Gastrocnemius medialis (tissue), 4 donors: Measurements from ENCODE around the gene SMIM23. TPM values are rescaled to one million over a fixed set of nuclear protein-coding genes. Genes with fewer than 3 reads are reported as not detected.

Source experiments
- ATAC-seq, 2 donors: fragments of 150-250 bp; one replicate each; pipeline ENCODE4 v1.9.1; 2016
- DNase-seq, 2 donors: peaks; one replicate each; pipeline ENCODE4 v3.0.0-alpha.2; 2019
- H3K27ac ChIP-seq, 4 donors: fragments of 200-600 bp; sonication (generic); 1 replicate in 1 of 4; 2 replicates in 3 of 4; pipeline ENCODE4 v1.5.1; 2016 to 2018; ENCODE audit warnings: mild to moderate bottlenecking in 2 of 4, moderate library complexity in 1 of 4
- H3K27me3 ChIP-seq, 3 donors: fragments of 200-600 bp; sonication (generic) in 2 of 3; 1 replicate in 1 of 3; 2 replicates in 2 of 3; pipeline versions ENCODE4 v1.5.1 to v1.6.0; 2016 to 2019; ENCODE audit warnings: mild to moderate bottlenecking in 1 of 3, moderate library complexity in 1 of 3
- H3K36me3 ChIP-seq, 2 donors: fragments of 200-600 bp; sonication (generic) in 1 of 2; one replicate each; pipeline ENCODE4 v1.5.1; 2017 to 2018
- H3K4me1 ChIP-seq, 2 donors: fragments of 200-600 bp; sonication (generic) in 1 of 2; one replicate each; pipeline ENCODE4 v1.5.1; 2016 to 2017; ENCODE audit warnings: mild to moderate bottlenecking in 2 of 2
- H3K4me3 ChIP-seq, 4 donors: fragments of 200-600 bp; sonication (generic) in 3 of 4; 1 replicate in 1 of 4; 2 replicates in 3 of 4; pipeline ENCODE4 v1.5.1; 2016 to 2019; ENCODE audit warnings: mild to moderate bottlenecking in 2 of 4
- H3K9me3 ChIP-seq, 3 donors: fragments of 200-600 bp; sonication (generic) in 2 of 3; 1 replicate in 1 of 3; 2 replicates in 2 of 3; pipeline ENCODE4 v1.5.1; 2016 to 2019
- POLR2A ChIP-seq, 2 donors: fragments of 450-650 bp; IDR thresholded peaks; one replicate each; pipeline ENCODE4 v1.6.1; 2017; ENCODE audit warnings: antibody characterized with exemption in 2 of 2, mild to moderate bottlenecking in 2 of 2, moderate library complexity in 2 of 2
- in situ Hi-C, 4 donors: fragments of 200-750 bp; cut with MboI; loops; one replicate each; pipeline versions ENCODE4 v1.15.0 to v1.8.0; 2017; ENCODE audit warnings: low sequenced_read_pairs in 4 of 4
- intact Hi-C: fragments of 100-400 bp; cut with DNase I; formaldehyde crosslinking; loops from one replicate; pipeline ENCODE4 v1.15.1; 2023; ENCODE audit warnings: low total_unique reads
- total RNA-seq, 4 donors: library from RNA; depleted of rRNA; stranded (reverse); fragments of >200 nt; gene quantifications; one replicate each; pipeline versions ENCODE4 v1.1.0 to v1.2.3, GENCODE V29; 2016
- TF ChIP-seq, protein P1 (sequence below), 5 experiments: fragments of 450-650 bp in 3 of 5; fragments of 200-600 bp in 2 of 5; sonication (generic) in 2 of 5; IDR thresholded peaks in 4 of 5; conservative IDR thresholded peaks in 1 of 5; 1 replicate in 4 of 5; 2 replicates in 1 of 5; pipeline ENCODE4 v1.5.1; 2016 to 2019; ENCODE audit warnings: antibody characterized with exemption in 5 of 5, mild to moderate bottlenecking in 3 of 5, moderate library complexity in 3 of 5

The SMIM23 gene
- total RNA-seq, 4 donors from 2014 or later, result not detected

DNA sequence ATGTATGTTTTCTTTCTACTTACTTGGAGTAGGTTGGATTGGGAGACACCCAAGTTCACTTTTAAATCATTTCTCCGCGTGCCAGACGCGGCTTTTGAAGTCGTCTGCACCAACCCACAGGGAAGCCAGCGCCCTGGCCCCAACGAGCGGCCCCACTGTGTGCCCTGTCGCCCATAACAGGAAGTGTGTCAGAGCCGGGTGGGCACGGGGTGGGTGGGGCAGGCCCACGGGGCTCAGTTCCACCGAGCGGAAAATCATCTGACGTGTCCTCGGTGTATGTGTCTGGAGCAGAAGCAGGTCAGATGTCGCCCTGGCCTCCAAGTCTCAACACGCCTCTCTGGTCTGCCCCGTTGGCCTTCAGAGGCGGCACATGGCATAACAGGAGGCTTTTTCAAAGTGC is 22.7 kb upstream of the SMIM23 start:
- intact Hi-C loops (no loop called here), in situ Hi-C loops (no loop called here)
- TF ChIP-seq, protein P1, sequence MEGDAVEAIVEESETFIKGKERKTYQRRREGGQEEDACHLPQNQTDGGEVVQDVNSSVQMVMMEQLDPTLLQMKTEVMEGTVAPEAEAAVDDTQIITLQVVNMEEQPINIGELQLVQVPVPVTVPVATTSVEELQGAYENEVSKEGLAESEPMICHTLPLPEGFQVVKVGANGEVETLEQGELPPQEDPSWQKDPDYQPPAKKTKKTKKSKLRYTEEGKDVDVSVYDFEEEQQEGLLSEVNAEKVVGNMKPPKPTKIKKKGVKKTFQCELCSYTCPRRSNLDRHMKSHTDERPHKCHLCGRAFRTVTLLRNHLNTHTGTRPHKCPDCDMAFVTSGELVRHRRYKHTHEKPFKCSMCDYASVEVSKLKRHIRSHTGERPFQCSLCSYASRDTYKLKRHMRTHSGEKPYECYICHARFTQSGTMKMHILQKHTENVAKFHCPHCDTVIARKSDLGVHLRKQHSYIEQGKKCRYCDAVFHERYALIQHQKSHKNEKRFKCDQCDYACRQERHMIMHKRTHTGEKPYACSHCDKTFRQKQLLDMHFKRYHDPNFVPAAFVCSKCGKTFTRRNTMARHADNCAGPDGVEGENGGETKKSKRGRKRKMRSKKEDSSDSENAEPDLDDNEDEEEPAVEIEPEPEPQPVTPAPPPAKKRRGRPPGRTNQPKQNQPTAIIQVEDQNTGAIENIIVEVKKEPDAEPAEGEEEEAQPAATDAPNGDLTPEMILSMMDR (IDR thresholded peaks at IDR 0.05 in 4 of 5, conservative IDR thresholded peaks at IDR 0.05 in 1 of 5), result no peak
- no peak for TF ChIP-seq POLR2A (IDR thresholded peaks at IDR 0.05)
- H3K4me1 ChIP-seq, result no peaks in the 10 kb centered on the region
- H3K27ac ChIP-seq, result no peak overlapping the region
- peaks cover 0 to 2% (median 0%) of the 10 kb centered on the region in 3 donors for H3K27me3 ChIP-seq
- no peak for ATAC-seq
- peaks cover 0 to 2% (median 2%) of the 10 kb centered on the region in 3 donors for H3K9me3 ChIP-seq
- no peak for DNase-seq
- no peaks in the 10 kb centered on the region for H3K36me3 ChIP-seq
- no peak overlapping the region for H3K4me3 ChIP-seq

DNA sequence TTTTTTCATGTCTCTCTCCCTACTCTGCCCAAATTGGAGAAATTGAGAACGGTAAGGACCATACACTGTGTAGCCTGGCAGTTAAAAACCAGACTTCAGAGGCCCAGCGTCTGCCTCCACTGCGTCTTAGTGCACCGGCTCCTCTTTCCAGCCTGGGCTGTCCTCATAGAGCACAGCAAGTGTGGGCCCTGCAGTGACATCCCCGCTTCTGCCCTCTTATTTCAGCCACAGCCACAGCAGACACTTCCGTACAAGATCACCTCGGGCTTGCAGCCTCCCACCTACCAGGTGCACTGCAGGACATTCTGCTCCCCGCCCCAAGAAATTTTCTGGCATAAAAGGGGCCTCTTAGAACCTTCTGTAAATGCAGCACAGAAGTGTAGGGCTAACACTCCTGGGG is 21.4 kb upstream of the SMIM23 start:
- intact Hi-C loops, result no loop called here
- in situ Hi-C loops, result no loop called here
- no peak overlapping the region for H3K4me3 ChIP-seq
- H3K36me3 ChIP-seq, result no peaks in the 10 kb centered on the region
- no peak overlapping the region for H3K27ac ChIP-seq
- ATAC-seq, result no peak
- no peaks in the 10 kb centered on the region for H3K4me1 ChIP-seq
- H3K9me3 ChIP-seq, result peaks cover 0 to 4% (median 2%) of the 10 kb centered on the region in 3 donors
- TF ChIP-seq POLR2A (IDR thresholded peaks at IDR 0.05), result no peak
- TF ChIP-seq, protein P1 (IDR thresholded peaks at IDR 0.05 in 4 of 5, conservative IDR thresholded peaks at IDR 0.05 in 1 of 5), result no peak
- no peak for DNase-seq
- H3K27me3 ChIP-seq, result peaks cover 0 to 2% (median 0%) of the 10 kb centered on the region in 3 donors

DNA sequence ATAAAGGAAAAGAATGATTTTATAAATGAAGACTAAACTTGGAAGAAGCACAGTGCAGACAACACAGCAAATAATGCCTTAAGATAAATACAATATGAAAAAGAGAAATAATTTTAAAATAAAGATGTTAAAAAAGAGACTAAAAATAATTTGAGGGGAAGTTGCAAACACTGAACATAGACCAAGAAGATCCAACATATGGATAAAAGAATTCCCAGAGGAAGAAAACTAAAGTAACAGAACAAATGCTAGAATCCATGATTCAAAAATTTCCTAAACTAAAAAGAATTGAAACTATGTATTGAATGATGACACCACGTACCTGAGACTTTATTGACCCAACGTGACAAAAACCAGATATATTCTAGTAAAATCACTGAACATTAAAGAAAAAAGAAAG is 18.7 kb upstream of the SMIM23 start:
- Histone ChIP-seq H3K27ac (no peak overlapping the region), H3K4me1 (no peaks in the 10 kb centered on the region), H3K27me3 (peaks cover 0 to 2% (median 0%) of the 10 kb centered on the region in 3 donors), H3K9me3 (peaks cover 0 to 4% (median 2%) of the 10 kb centered on the region in 3 donors), H3K4me3 (no peak overlapping the region), H3K36me3 (no peaks in the 10 kb centered on the region)
- DNase-seq (no peak), ATAC-seq (no peak)
- intact Hi-C loops (no loop called here), in situ Hi-C loops (no loop called here)
- no peak for TF ChIP-seq POLR2A (IDR thresholded peaks at IDR 0.05)
- TF ChIP-seq, protein P1 (IDR thresholded peaks at IDR 0.05 in 4 of 5, conservative IDR thresholded peaks at IDR 0.05 in 1 of 5), result no peak

DNA sequence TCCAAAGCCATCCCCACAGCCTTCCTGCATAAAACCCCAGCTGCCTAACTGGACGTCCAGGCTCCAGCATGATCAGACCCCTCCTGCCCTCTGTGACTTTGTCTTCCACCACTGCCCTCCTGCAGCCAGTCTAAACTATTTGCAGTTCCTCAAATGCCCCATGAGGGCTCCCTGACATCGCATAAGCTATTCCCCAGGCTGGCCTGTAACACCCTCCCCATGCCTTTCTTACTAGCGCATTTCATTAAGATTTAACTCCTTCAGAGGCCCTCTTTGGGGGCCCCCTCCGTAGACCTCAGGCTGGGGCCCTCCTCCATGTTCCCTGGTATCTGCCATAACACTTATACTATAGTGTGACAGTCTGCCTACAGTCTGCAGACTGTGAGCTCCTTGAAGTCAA is 15.5 kb upstream of the SMIM23 start:
- H3K27ac ChIP-seq, result no peak overlapping the region
- ATAC-seq, result no peak
- DNase-seq, result no peak
- H3K9me3 ChIP-seq, result peaks cover 0 to 4% (median 2%) of the 10 kb centered on the region in 3 donors
- in situ Hi-C loops (no loop called here), intact Hi-C loops (no loop called here)
- no peak overlapping the region for H3K4me3 ChIP-seq
- no peaks in the 10 kb centered on the region for H3K36me3 ChIP-seq
- TF ChIP-seq, protein P1 (IDR thresholded peaks at IDR 0.05 in 4 of 5, conservative IDR thresholded peaks at IDR 0.05 in 1 of 5), result no peak
- no peak for TF ChIP-seq POLR2A (IDR thresholded peaks at IDR 0.05)
- H3K27me3 ChIP-seq, result peaks cover 0 to 2% (median 0%) of the 10 kb centered on the region in 3 donors
- no peaks in the 10 kb centered on the region for H3K4me1 ChIP-seq

DNA sequence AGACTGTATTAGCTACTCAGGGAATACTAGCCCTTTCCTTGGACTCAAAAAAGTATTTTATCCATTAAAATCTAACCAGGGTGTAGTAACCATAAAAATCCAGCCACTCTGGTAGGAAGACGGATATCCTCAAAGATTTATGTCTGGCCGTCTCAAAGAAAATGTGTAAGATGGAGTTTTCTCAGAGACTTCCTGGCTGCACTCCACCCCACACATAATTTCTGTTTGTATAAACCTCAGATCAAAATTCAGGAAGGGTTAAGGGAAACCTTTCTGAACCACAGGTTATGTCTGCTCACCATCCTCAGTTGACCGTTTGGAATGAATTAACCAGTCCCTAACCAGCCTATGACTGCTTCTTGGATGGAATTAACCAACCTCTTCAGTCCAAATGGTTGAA is 13.8 kb upstream of the SMIM23 start:
- no peaks in the 10 kb centered on the region for H3K27me3 ChIP-seq
- in situ Hi-C loops, result no loop called here
- no peak overlapping the region for H3K27ac ChIP-seq
- intact Hi-C loops, result no loop called here
- no peak overlapping the region for H3K4me3 ChIP-seq
- H3K36me3 ChIP-seq, result no peaks in the 10 kb centered on the region
- ATAC-seq (no peak), DNase-seq (no peak)
- TF ChIP-seq, protein P1 (IDR thresholded peaks at IDR 0.05 in 4 of 5, conservative IDR thresholded peaks at IDR 0.05 in 1 of 5), result no peak
- no peak for TF ChIP-seq POLR2A (IDR thresholded peaks at IDR 0.05)
- H3K9me3 ChIP-seq, result peaks cover 0 to 4% (median 2%) of the 10 kb centered on the region in 3 donors
- no peaks in the 10 kb centered on the region for H3K4me1 ChIP-seq
